DOHH2 (cell line): ENCODE results near the gene NRCAM.

Experiments
- H3F3A ChIP-seq: fragments of 200-600 bp; sonication (generic), shearing (Covaris generic); 2 replicates; pipeline ENCODE4 v1.6.0; 2016; ENCODE audit warnings: antibody characterized with exemption, mild to moderate bottlenecking; ENCODE audit not compliant: control insufficient read depth, insufficient read depth
- H3K27ac ChIP-seq: fragments of 200-600 bp; sonication (generic); 2 replicates; pipeline ENCODE4 v1.5.1; 2014; ENCODE audit warnings: low read depth, mild to moderate bottlenecking, low read length, moderate library complexity
- H3K27me3 ChIP-seq: fragments of 200-600 bp; sonication (generic); 2 replicates; pipeline ENCODE4 v1.6.1; 2014; ENCODE audit warnings: mild to moderate bottlenecking, low read length, mixed read lengths; ENCODE audit not compliant: control insufficient read depth
- H3K36me3 ChIP-seq: fragments of 200-600 bp; sonication (generic); 2 replicates; pipeline ENCODE4 v1.6.1; 2014; ENCODE audit warnings: mild to moderate bottlenecking, low read length, moderate library complexity, mixed read lengths; ENCODE audit not compliant: control insufficient read depth
- H3K4me1 ChIP-seq: fragments of 200-600 bp; sonication (generic); 2 replicates; pipeline ENCODE4 v1.6.1; 2014; ENCODE audit warnings: mild to moderate bottlenecking, low read length, mixed read lengths; ENCODE audit not compliant: control insufficient read depth
- H3K4me2 ChIP-seq: fragments of 200-600 bp; sonication (generic); 2 replicates; pipeline ENCODE4 v1.6.0; 2014; ENCODE audit warnings: mild to moderate bottlenecking, low read length, moderate library complexity
- H3K4me3 ChIP-seq: fragments of 200-600 bp; sonication (generic); 2 replicates; pipeline ENCODE4 v1.5.1; 2014; ENCODE audit warnings: mild to moderate bottlenecking, low read length, mixed read lengths
- H3K79me2 ChIP-seq: fragments of 200-600 bp; sonication (generic); 2 replicates; pipeline ENCODE4 v1.6.1; 2014; ENCODE audit warnings: mild to moderate bottlenecking, low read length, mixed read lengths; ENCODE audit not compliant: control insufficient read depth
- H3K9me2 ChIP-seq: fragments of 200-600 bp; sonication (generic); replicated peaks from 2 replicates; pipeline ENCODE4 v1.6.1; 2014; ENCODE audit warnings: mild to moderate bottlenecking, low read length, mixed read lengths; ENCODE audit not compliant: control insufficient read depth
- H3K9me3 ChIP-seq: fragments of 200-600 bp; sonication (generic); 2 replicates; pipeline ENCODE4 v1.6.1; 2014; ENCODE audit warnings: antibody characterized with exemption, low read length, mixed read lengths; ENCODE audit not compliant: control insufficient read depth, insufficient read depth
- H4K20me1 ChIP-seq: fragments of 200-600 bp; sonication (generic); 2 replicates; pipeline ENCODE4 v1.6.0; 2014; ENCODE audit warnings: low read depth, mild to moderate bottlenecking, antibody characterized with exemption, low read length, moderate library complexity; ENCODE audit not compliant: control insufficient read depth, insufficient read depth
- EZH2phosphoT487 ChIP-seq: fragments of 200-600 bp; sonication (generic); IDR thresholded peaks from 2 replicates; pipeline ENCODE4 v1.6.1; 2017; ENCODE audit warnings: borderline replicate concordance, mild to moderate bottlenecking, antibody characterized with exemption, low read length, moderate library complexity, mixed read lengths
- TF ChIP-seq, protein P1 (sequence below): fragments of 200-600 bp; sonication (generic); IDR thresholded peaks from one replicate; pipeline ENCODE4 v1.5.1; 2014; ENCODE audit warnings: antibody characterized with exemption, mild to moderate bottlenecking, low read depth, low read length; ENCODE audit not compliant: poor library complexity, severe bottlenecking

The NRCAM gene

GRCh38 chr7:108165723-108166122 lies 290.5 kb downstream of the NRCAM start:
- H3K9me3 ChIP-seq: no peaks in the 10 kb centered on the region
- peaks cover 6% of the 10 kb centered on the region; the same call in 1 of the 2 replicates for H3K27me3 ChIP-seq
- H3K4me1 ChIP-seq: no peaks in the 10 kb centered on the region
- H3K9me2 ChIP-seq: no peaks in the 10 kb centered on the region
- H4K20me1 ChIP-seq: no peaks in the 10 kb centered on the region
- no peaks in the 10 kb centered on the region for H3K36me3 ChIP-seq
- no peak for TF ChIP-seq EZH2phosphoT487
- TF ChIP-seq, protein P1, sequence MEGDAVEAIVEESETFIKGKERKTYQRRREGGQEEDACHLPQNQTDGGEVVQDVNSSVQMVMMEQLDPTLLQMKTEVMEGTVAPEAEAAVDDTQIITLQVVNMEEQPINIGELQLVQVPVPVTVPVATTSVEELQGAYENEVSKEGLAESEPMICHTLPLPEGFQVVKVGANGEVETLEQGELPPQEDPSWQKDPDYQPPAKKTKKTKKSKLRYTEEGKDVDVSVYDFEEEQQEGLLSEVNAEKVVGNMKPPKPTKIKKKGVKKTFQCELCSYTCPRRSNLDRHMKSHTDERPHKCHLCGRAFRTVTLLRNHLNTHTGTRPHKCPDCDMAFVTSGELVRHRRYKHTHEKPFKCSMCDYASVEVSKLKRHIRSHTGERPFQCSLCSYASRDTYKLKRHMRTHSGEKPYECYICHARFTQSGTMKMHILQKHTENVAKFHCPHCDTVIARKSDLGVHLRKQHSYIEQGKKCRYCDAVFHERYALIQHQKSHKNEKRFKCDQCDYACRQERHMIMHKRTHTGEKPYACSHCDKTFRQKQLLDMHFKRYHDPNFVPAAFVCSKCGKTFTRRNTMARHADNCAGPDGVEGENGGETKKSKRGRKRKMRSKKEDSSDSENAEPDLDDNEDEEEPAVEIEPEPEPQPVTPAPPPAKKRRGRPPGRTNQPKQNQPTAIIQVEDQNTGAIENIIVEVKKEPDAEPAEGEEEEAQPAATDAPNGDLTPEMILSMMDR: no peak
- H3K79me2 ChIP-seq: no peaks in the 10 kb centered on the region
- H3K27ac ChIP-seq: no peak overlapping the region
- H3K4me3 ChIP-seq: no peak overlapping the region
- no peaks in the 10 kb centered on the region for H3F3A ChIP-seq
- H3K4me2 ChIP-seq: no peak overlapping the region

GRCh38 chr7:108164946-108165345 lies 291.3 kb downstream of the NRCAM start:
- H3K4me1 ChIP-seq: no peaks in the 10 kb centered on the region
- H3K79me2 ChIP-seq: no peaks in the 10 kb centered on the region
- H4K20me1 ChIP-seq: no peaks in the 10 kb centered on the region
- H3K9me2 ChIP-seq: no peaks in the 10 kb centered on the region
- no peak overlapping the region for H3K27ac ChIP-seq
- no peaks in the 10 kb centered on the region for H3K36me3 ChIP-seq
- H3K4me3 ChIP-seq: no peak overlapping the region
- H3K4me2 ChIP-seq: no peak overlapping the region
- TF ChIP-seq, protein P1: no peak
- no peak for TF ChIP-seq EZH2phosphoT487
- H3K9me3 ChIP-seq: no peaks in the 10 kb centered on the region
- H3F3A ChIP-seq: no peaks in the 10 kb centered on the region
- peaks cover 11% of the 10 kb centered on the region; the same call in 1 of the 2 replicates for H3K27me3 ChIP-seq

- no peaks in the 10 kb centered on the region for H3K79me2 ChIP-seq
- peaks cover 12% of the 10 kb centered on the region; the same call in 1 of the 2 replicates for H3K27me3 ChIP-seq
- no peaks in the 10 kb centered on the region for H4K20me1 ChIP-seq
- no peaks in the 10 kb centered on the region for H3K9me3 ChIP-seq
- no peak overlapping the region for H3K4me2 ChIP-seq
- no peak overlapping the region for H3K27ac ChIP-seq
- TF ChIP-seq, protein P1: no peak
- TF ChIP-seq EZH2phosphoT487: no peak
- H3F3A ChIP-seq: no peaks in the 10 kb centered on the region
- H3K36me3 ChIP-seq: no peaks in the 10 kb centered on the region
- H3K4me3 ChIP-seq: no peak overlapping the region
- H3K4me1 ChIP-seq: no peaks in the 10 kb centered on the region
- no peaks in the 10 kb centered on the region for H3K9me2 ChIP-seq
These were observed 291.9 kb downstream of the NRCAM start for GRCh38 chr7:108164342-108164741.
